ENCODE measurements around the gene UGT1A6. TPM values are rescaled to one million over a fixed set of nuclear protein-coding genes. Genes with fewer than 3 reads are reported as not detected.

Gene UGT1A6
- polyA plus RNA-seq, 2 of the 4 experiments (the other 2 are of a cell fraction): 2.5 to 3.5 TPM

- FAIRE-seq: no peak
- no peak for TF ChIP-seq ATOH8 (CRISPR knock-in tag; IDR thresholded peaks at IDR 0.05; ENCODE audit: low read depth)
- TF ChIP-seq KDM5A (IDR thresholded peaks at IDR 0.05): no peak
- no peak for TF ChIP-seq GATA3 (IDR thresholded peaks at IDR 0.05; ENCODE audit: borderline replicate concordance)
- no peak for TF ChIP-seq FOXS1 (CRISPR knock-in tag; IDR thresholded peaks at IDR 0.05)
- TF ChIP-seq ZFP36 (IDR thresholded peaks at IDR 0.05; ENCODE audit: borderline replicate concordance, partially characterized antibody): no peak
- TF ChIP-seq SMC3 (IDR thresholded peaks at IDR 0.05): no peak
- TF ChIP-seq HES2 (IDR thresholded peaks at IDR 0.05): no peak
- no peak for TF ChIP-seq CEBPB (IDR thresholded peaks at IDR 0.05)
- TF ChIP-seq USF2 (IDR thresholded peaks at IDR 0.05): no peak
- TF ChIP-seq RFX5 (IDR thresholded peaks at IDR 0.05): no peak
- no peak for TF ChIP-seq ESRRA (IDR thresholded peaks at IDR 0.05; ENCODE audit: borderline replicate concordance, low read length)
- no peak for TF ChIP-seq RARB (CRISPR knock-in tag; IDR thresholded peaks at IDR 0.05)
- no peak for TF ChIP-seq RNF2 (IDR thresholded peaks at IDR 0.05; ENCODE audit: borderline replicate concordance, low read depth)
- no peak for TF ChIP-seq PHF8 (IDR thresholded peaks at IDR 0.05; ENCODE audit: borderline replicate concordance, low read depth)
- no peak for TF ChIP-seq POLR2A (IDR thresholded peaks at IDR 0.05; ENCODE audit: low read length)
- no peak for TF ChIP-seq MAX (IDR thresholded peaks at IDR 0.05)
- Histone ChIP-seq H3K4me2 (no peak overlapping the region), H3K4me3 (no peak overlapping the region), H3K27ac (peak overlapping the region in 1 of 2 experiments; percentile 57; a peak in 2 of 6 replicates), H3K9me3 (no peaks in the 10 kb centered on the region), H3K4me1 (no peaks in the 10 kb centered on the region)
- POLR2A ChIA-PET: no interaction called here
- WGBS (ENCODE audit: missing lambda C conversion rate): 84% methylated on average over 9 of the region's 9 CpGs
- CTCF ChIA-PET: no interaction called here
- no peak for DNase-seq (ENCODE audit: low read depth in 1 of 2, low spot score in 1 of 2)
- no peak for ATAC-seq
These were observed 99.2 kb downstream of the UGT1A6 start for GRCh38 chr2:233791883-233792329.

- no peak for ATAC-seq
- POLR2A ChIA-PET: no interaction called here
- no peak overlapping the region for H3K4me2 ChIP-seq
- no peak for TF ChIP-seq POLR2AphosphoS2 (conservative IDR thresholded peaks at IDR 0.05; ENCODE audit: low read length)
- TF ChIP-seq HOXA7 (CRISPR knock-in tag; IDR thresholded peaks at IDR 0.05): no peak
- no peak for TF ChIP-seq RAD21 (conservative IDR thresholded peaks at IDR 0.05 in 1 of 2, IDR thresholded peaks at IDR 0.05 in 1 of 2)
- H3K9me3 ChIP-seq: no peaks in the 10 kb centered on the region
- no peak for DNase-seq (ENCODE audit: low read depth in 1 of 2, low spot score in 1 of 2)
- no peak overlapping the region for H3K4me3 ChIP-seq
- CTCF ChIA-PET: no interaction called here
- 91% methylated on average over 7 of the region's 7 CpGs for WGBS (ENCODE audit: missing lambda C conversion rate)
- peak overlapping the region in 1 of 2 experiments; percentile 13; a peak in 2 of 6 replicates for H3K27ac ChIP-seq
- no peaks in the 10 kb centered on the region for H3K4me1 ChIP-seq
- FAIRE-seq: no peak
These were observed 100.0 kb downstream of the UGT1A6 start for GRCh38 chr2:233792720-233793119.

GRCh38 chr2:233793465-233794127 lies 100.9 kb downstream of the UGT1A6 start:
- no peak overlapping the region for H3K4me3 ChIP-seq
- peak overlapping the region in 1 of 2 experiments; percentile 13; a peak in 2 of 6 replicates for H3K27ac ChIP-seq
- ChIA-PET POLR2A (no interaction called here), CTCF (interaction anchor here (0.5 to 1.6 kb wide), 3 partner anchors 23 to 44 kb away, joined by 3 read pairs; no protein-coding TSS in a partner anchor)
- ATAC-seq (no peak), FAIRE-seq (no peak), DNase-seq (ENCODE audit: low read depth in 1 of 2, low spot score in 1 of 2) (no peak)
- 83% methylated on average over 13 of the region's 18 CpGs for WGBS (ENCODE audit: missing lambda C conversion rate)
- no peaks in the 10 kb centered on the region for H3K9me3 ChIP-seq
- H3K4me2 ChIP-seq: no peak overlapping the region
- H3K4me1 ChIP-seq: no peaks in the 10 kb centered on the region
- TF ChIP-seq POLR2AphosphoS2 (conservative IDR thresholded peaks at IDR 0.05; ENCODE audit: low read length): no peak
- TF ChIP-seq PBX3 (IDR thresholded peaks at IDR 0.05): no peak
- TF ChIP-seq CEBPB (IDR thresholded peaks at IDR 0.05): no peak
- no peak for TF ChIP-seq BCL3 (IDR thresholded peaks at IDR 0.05)
- no peak for TF ChIP-seq RFX5 (IDR thresholded peaks at IDR 0.05)
- no peak for TF ChIP-seq MYC (IDR thresholded peaks at IDR 0.05; ENCODE audit: borderline replicate concordance, low read length)
- no peak for TF ChIP-seq CBX2 (IDR thresholded peaks at IDR 0.05; ENCODE audit: borderline replicate concordance, low read depth)
- no peak for TF ChIP-seq E2F6 (IDR thresholded peaks at IDR 0.05; ENCODE audit: borderline replicate concordance, low read depth)
- TF ChIP-seq HOXB5 (CRISPR knock-in tag; IDR thresholded peaks at IDR 0.05): no peak
- TF ChIP-seq HOXA7 (CRISPR knock-in tag; IDR thresholded peaks at IDR 0.05): no peak
- no peak for TF ChIP-seq NR3C1 (IDR thresholded peaks at IDR 0.05)
- TF ChIP-seq FOSL2 (IDR thresholded peaks at IDR 0.05): no peak
- no peak for TF ChIP-seq FOSL2 (CRISPR knock-in tag; IDR thresholded peaks at IDR 0.05)

All from A549 (cell line).